Measurements from ENCODE around the gene KRT84. TPM values are rescaled to one million over a fixed set of nuclear protein-coding genes. Genes with fewer than 3 reads are reported as not detected.

The KRT84 gene
- total RNA-seq, 1 experiment from 2014 or later: not detected

DNA sequence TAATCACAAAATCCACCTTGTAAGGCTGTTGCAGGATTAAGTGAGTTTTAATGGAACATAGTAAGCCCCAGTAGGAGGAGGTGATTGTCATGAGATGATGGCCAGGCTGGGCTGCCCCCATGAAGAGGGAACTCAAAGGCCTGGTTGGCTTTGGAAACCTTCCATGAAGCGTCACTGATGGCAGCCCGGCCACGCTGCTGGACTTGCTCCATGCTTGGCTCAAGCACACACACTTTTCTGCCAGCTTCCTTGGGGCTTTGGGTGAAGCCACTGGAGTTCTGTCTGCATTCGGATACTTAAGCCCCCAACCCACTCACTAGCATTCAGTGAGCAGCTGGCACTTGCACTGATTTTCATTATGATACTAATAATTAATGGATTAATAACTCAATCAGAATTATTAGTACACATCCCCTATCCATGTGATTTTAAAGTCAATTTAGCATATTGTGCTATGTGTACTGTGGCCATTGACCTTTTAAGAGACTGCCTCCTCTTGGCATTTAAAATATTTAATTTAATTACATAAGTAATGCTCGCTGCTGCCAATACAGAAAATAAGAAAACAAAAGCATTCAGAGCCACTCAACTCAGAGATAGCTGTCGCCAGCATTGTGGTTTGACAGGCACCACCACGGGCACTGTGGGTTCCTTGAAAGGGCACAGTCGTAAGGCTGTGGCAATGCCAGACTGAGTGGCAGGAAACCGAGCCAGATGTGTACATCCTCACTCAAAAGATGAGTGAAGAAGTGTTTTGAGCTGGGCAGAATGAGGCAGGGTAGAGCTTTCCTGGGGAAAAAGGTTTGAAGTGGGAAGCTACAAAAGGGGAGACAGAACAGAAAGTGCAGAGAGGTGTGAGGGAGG is 34.0 kb downstream of the KRT84 start:
- no peak overlapping the region for H3K27ac Mint-ChIP-seq
- H3K36me3 Mint-ChIP-seq: no peaks in the 10 kb centered on the region
- no peak overlapping the region for H3K4me3 Mint-ChIP-seq
- CTCF ChIA-PET: interaction anchor here (0.5 to 2.2 kb wide), 12 partner anchors 10 to 514 kb away, joined by 3 to 8 read pairs (median 5); no protein-coding TSS in a partner anchor
- ATAC-seq (no peak), DNase-seq (ENCODE audit: low spot score) (no peak)
- no peaks in the 10 kb centered on the region for H3K27me3 Mint-ChIP-seq (ENCODE audit: low read depth)
- H3K9me3 Mint-ChIP-seq: no peaks in the 10 kb centered on the region
- 0 out of 2 replicates have a peak, but pooled peaks cover 3% of the 10 kb centered on the region for H3K4me1 Mint-ChIP-seq
- TF ChIP-seq IRF2 (CRISPR knock-in tag; IDR thresholded peaks at IDR 0.05; ENCODE audit: borderline replicate concordance, low read depth): no peak
- no peak for TF ChIP-seq CBFB (CRISPR knock-in tag; IDR thresholded peaks at IDR 0.05; ENCODE audit: low read depth)
- no peak for TF ChIP-seq ZNF423 (CRISPR knock-in tag; IDR thresholded peaks at IDR 0.05)
- no peak for TF ChIP-seq TEAD4 (CRISPR knock-in tag; IDR thresholded peaks at IDR 0.05)
- TF ChIP-seq, protein P1, sequence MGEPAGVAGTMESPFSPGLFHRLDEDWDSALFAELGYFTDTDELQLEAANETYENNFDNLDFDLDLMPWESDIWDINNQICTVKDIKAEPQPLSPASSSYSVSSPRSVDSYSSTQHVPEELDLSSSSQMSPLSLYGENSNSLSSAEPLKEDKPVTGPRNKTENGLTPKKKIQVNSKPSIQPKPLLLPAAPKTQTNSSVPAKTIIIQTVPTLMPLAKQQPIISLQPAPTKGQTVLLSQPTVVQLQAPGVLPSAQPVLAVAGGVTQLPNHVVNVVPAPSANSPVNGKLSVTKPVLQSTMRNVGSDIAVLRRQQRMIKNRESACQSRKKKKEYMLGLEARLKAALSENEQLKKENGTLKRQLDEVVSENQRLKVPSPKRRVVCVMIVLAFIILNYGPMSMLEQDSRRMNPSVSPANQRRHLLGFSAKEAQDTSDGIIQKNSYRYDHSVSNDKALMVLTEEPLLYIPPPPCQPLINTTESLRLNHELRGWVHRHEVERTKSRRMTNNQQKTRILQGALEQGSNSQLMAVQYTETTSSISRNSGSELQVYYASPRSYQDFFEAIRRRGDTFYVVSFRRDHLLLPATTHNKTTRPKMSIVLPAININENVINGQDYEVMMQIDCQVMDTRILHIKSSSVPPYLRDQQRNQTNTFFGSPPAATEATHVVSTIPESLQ (CRISPR knock-in tag; IDR thresholded peaks at IDR 0.05): no peak
- TF ChIP-seq, protein P2, sequence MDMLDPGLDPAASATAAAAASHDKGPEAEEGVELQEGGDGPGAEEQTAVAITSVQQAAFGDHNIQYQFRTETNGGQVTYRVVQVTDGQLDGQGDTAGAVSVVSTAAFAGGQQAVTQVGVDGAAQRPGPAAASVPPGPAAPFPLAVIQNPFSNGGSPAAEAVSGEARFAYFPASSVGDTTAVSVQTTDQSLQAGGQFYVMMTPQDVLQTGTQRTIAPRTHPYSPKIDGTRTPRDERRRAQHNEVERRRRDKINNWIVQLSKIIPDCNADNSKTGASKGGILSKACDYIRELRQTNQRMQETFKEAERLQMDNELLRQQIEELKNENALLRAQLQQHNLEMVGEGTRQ (CRISPR knock-in tag; IDR thresholded peaks at IDR 0.05): no peak
- TF ChIP-seq, protein P3, sequence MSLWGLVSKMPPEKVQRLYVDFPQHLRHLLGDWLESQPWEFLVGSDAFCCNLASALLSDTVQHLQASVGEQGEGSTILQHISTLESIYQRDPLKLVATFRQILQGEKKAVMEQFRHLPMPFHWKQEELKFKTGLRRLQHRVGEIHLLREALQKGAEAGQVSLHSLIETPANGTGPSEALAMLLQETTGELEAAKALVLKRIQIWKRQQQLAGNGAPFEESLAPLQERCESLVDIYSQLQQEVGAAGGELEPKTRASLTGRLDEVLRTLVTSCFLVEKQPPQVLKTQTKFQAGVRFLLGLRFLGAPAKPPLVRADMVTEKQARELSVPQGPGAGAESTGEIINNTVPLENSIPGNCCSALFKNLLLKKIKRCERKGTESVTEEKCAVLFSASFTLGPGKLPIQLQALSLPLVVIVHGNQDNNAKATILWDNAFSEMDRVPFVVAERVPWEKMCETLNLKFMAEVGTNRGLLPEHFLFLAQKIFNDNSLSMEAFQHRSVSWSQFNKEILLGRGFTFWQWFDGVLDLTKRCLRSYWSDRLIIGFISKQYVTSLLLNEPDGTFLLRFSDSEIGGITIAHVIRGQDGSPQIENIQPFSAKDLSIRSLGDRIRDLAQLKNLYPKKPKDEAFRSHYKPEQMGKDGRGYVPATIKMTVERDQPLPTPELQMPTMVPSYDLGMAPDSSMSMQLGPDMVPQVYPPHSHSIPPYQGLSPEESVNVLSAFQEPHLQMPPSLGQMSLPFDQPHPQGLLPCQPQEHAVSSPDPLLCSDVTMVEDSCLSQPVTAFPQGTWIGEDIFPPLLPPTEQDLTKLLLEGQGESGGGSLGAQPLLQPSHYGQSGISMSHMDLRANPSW (CRISPR knock-in tag; conservative IDR thresholded peaks at IDR 0.05; ENCODE audit: low read depth): no peak
- TF ChIP-seq, protein P4, sequence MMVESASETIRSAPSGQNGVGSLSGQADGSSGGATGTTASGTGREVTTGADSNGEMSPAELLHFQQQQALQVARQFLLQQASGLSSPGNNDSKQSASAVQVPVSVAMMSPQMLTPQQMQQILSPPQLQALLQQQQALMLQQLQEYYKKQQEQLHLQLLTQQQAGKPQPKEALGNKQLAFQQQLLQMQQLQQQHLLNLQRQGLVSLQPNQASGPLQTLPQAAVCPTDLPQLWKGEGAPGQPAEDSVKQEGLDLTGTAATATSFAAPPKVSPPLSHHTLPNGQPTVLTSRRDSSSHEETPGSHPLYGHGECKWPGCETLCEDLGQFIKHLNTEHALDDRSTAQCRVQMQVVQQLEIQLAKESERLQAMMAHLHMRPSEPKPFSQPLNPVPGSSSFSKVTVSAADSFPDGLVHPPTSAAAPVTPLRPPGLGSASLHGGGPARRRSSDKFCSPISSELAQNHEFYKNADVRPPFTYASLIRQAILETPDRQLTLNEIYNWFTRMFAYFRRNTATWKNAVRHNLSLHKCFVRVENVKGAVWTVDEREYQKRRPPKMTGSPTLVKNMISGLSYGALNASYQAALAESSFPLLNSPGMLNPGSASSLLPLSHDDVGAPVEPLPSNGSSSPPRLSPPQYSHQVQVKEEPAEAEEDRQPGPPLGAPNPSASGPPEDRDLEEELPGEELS (CRISPR knock-in tag; IDR thresholded peaks at IDR 0.05): no peak
- TF ChIP-seq RELA (CRISPR knock-in tag; IDR thresholded peaks at IDR 0.05; ENCODE audit: borderline replicate concordance): no peak
- TF ChIP-seq ESRRA (CRISPR knock-in tag; IDR thresholded peaks at IDR 0.05; ENCODE audit: borderline replicate concordance): no peak
- TF ChIP-seq MXD4 (CRISPR knock-in tag; IDR thresholded peaks at IDR 0.05; ENCODE audit: borderline replicate concordance): no peak
- TF ChIP-seq FOXJ3 (CRISPR knock-in tag; IDR thresholded peaks at IDR 0.05; ENCODE audit: borderline replicate concordance): no peak
- TF ChIP-seq MYBL2 (CRISPR knock-in tag; IDR thresholded peaks at IDR 0.05): no peak
- no peak for TF ChIP-seq SOX15 (CRISPR knock-in tag; IDR thresholded peaks at IDR 0.05)
- no peak for TF ChIP-seq CREM (CRISPR knock-in tag; IDR thresholded peaks at IDR 0.05)
- no peak for TF ChIP-seq NR1H2 (CRISPR knock-in tag; IDR thresholded peaks at IDR 0.05)
- no peak for TF ChIP-seq FOXK1 (CRISPR knock-in tag; IDR thresholded peaks at IDR 0.05)
- POLR2A ChIA-PET: no interaction called here

- no peaks in the 10 kb centered on the region for H3K36me3 Mint-ChIP-seq
- no peaks in the 10 kb centered on the region for H3K9me3 Mint-ChIP-seq
- ChIA-PET POLR2A (no interaction called here), CTCF (interaction anchor here (0.5 to 2.2 kb wide), 6 partner anchors 11 to 194 kb away, joined by 3 to 8 read pairs (median 6); no protein-coding TSS in a partner anchor)
- 0 out of 2 replicates have a peak, but pooled peaks cover 3% of the 10 kb centered on the region for H3K4me1 Mint-ChIP-seq
- H3K4me3 Mint-ChIP-seq: no peak overlapping the region
- no peak overlapping the region for H3K27ac Mint-ChIP-seq
- no peaks in the 10 kb centered on the region for H3K27me3 Mint-ChIP-seq (ENCODE audit: low read depth)
- no peak for DNase-seq (ENCODE audit: low spot score)
- ATAC-seq: no peak
- TF ChIP-seq NR1H2 (CRISPR knock-in tag; IDR thresholded peaks at IDR 0.05) (no peak), EMX1 (CRISPR knock-in tag; IDR thresholded peaks at IDR 0.05) (no peak), ZNF532 (CRISPR knock-in tag; IDR thresholded peaks at IDR 0.05; ENCODE audit: borderline replicate concordance) (no peak), CTCF (IDR thresholded peaks at IDR 0.05) (no peak)
Observed at GRCh38 chr12:52350786-52351185, 34.7 kb downstream of the KRT84 start.

Measured in WTC11 (cell line).